AG10803 (cell line): ENCODE data around the gene CAMK1.

ENCODE experiments used
- DNase-seq: peaks from one replicate; pipeline ENCODE4 v3.0.0; 2010; ENCODE audit warnings: low read depth
- H3K4me3 ChIP-seq: 2 replicates; pipeline ENCODE4 v1.5.1; 2011; ENCODE audit warnings: mild to moderate bottlenecking, low read length, control low read depth
- TF ChIP-seq, protein P1 (sequence below): conservative IDR thresholded peaks from 2 replicates; pipeline ENCODE4 v1.5.1; 2011; ENCODE audit warnings: mild to moderate bottlenecking, low read length, control low read depth, inconsistent platforms

The CAMK1 gene

GRCh38 chr3:9786209-9786739, 16.5 kb upstream of the CAMK1 start:
- H3K4me3 ChIP-seq: no peak overlapping the region
- TF ChIP-seq, protein P1, sequence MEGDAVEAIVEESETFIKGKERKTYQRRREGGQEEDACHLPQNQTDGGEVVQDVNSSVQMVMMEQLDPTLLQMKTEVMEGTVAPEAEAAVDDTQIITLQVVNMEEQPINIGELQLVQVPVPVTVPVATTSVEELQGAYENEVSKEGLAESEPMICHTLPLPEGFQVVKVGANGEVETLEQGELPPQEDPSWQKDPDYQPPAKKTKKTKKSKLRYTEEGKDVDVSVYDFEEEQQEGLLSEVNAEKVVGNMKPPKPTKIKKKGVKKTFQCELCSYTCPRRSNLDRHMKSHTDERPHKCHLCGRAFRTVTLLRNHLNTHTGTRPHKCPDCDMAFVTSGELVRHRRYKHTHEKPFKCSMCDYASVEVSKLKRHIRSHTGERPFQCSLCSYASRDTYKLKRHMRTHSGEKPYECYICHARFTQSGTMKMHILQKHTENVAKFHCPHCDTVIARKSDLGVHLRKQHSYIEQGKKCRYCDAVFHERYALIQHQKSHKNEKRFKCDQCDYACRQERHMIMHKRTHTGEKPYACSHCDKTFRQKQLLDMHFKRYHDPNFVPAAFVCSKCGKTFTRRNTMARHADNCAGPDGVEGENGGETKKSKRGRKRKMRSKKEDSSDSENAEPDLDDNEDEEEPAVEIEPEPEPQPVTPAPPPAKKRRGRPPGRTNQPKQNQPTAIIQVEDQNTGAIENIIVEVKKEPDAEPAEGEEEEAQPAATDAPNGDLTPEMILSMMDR: no peak

GRCh38 chr3:9785602-9786001, 15.9 kb upstream of the CAMK1 start:
- TF ChIP-seq, protein P1: no peak
- no peak for DNase-seq
- no peak overlapping the region for H3K4me3 ChIP-seq

More at GRCh38 chr3:9786209-9786739, 16.5 kb upstream of the CAMK1 start:
- DNase-seq: no peak

- TF ChIP-seq, protein P1: no peak
- DNase-seq: no peak
- no peak overlapping the region for H3K4me3 ChIP-seq
Measured at GRCh38 chr3:9784965-9785364, 15.2 kb upstream of the CAMK1 start.

- TF ChIP-seq, protein P1: no peak
- no peak for DNase-seq
- no peak overlapping the region for H3K4me3 ChIP-seq
Measured at GRCh38 chr3:9783954-9784353, 14.2 kb upstream of the CAMK1 start.

DNA sequence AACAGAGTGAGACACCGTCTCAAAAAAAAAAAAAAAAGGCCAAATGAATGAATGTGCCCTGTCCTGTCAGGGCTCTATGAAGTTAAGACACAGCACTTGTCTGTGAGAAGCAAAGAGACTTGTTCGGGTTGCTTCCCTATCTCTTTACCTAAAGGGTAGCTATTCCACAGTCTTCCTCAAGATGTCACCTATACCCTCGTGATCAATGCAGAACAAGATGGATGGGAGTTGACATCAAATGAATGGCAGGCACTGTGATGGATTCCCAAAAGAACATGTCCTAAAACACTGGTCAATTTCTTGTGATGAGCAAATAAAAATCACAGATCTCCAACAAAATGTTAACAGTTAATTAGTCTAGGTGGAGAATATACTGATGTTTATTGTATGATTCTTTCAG, 13.0 kb upstream of the CAMK1 start:
- H3K4me3 ChIP-seq: no peak overlapping the region
- DNase-seq: no peak
- TF ChIP-seq, protein P1: no peak

GRCh38 chr3:9781978-9782603, 12.3 kb upstream of the CAMK1 start:
- DNase-seq: no peak
- TF ChIP-seq, protein P1: no peak
- no peak overlapping the region for H3K4me3 ChIP-seq

DNA sequence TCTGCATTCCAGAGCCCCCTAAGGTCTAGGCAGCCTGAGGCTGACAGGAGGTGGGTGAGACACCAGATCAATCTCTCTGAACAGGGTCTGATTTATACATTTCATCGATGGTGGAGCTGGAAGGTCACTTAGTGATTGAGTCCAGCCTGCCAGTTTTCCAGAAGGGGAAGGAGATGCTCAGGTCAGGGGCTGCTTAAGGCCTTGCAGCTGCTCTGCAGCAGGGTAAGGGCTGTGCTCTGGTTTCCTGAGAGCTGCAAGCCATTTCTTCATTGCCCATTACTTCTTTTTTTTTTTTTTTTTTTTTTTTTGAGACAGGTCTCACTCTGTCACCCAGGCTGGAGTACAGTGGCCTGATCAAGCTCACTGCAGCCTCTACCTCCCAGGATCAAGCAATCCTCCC, 11.8 kb upstream of the CAMK1 start:
- DNase-seq: no peak
- TF ChIP-seq, protein P1: no peak
- H3K4me3 ChIP-seq: no peak overlapping the region
